Natural killer cell (primary cell): ENCODE results near the gene NLE1. TPM values are rescaled to one million over a fixed set of nuclear protein-coding genes. Genes with fewer than 3 reads are reported as not detected.

Experiments used
- ATAC-seq, 3 donors: fragments of 150-1000 bp in 2 of 3; fragments of 200-7000 bp in 1 of 3; cut with Tn5 transposase; 1 replicate in 1 of 3; 2 replicates in 2 of 3; pipeline ENCODE4 v1.10.0; 2021; ENCODE audit warnings: mild to moderate bottlenecking in 2 of 3, moderate library complexity in 2 of 3
- DNase-seq, 2 donors: peaks; one replicate each; pipeline versions ENCODE4 v3.0.0 to v3.0.0-alpha.2; 2013 to 2021; ENCODE audit warnings: mixed read lengths in 1 of 2
- H3K27ac ChIP-seq: one replicate; pipeline ENCODE4 v1.5.1; 2013; ENCODE audit warnings: mild to moderate bottlenecking, low read length
- H3K27me3 ChIP-seq: one replicate; pipeline ENCODE4 v1.6.1; 2013; ENCODE audit warnings: low read length; ENCODE audit not compliant: control insufficient read depth, insufficient read depth
- H3K36me3 ChIP-seq: one replicate; pipeline ENCODE4 v1.6.1; 2013; ENCODE audit warnings: low read length; ENCODE audit not compliant: control insufficient read depth, insufficient read depth
- H3K4me1 ChIP-seq: one replicate; pipeline ENCODE4 v1.6.1; 2013; ENCODE audit warnings: low read length; ENCODE audit not compliant: control insufficient read depth, insufficient read depth
- H3K4me3 ChIP-seq: one replicate; pipeline ENCODE4 v1.5.1; 2013; ENCODE audit warnings: low read length
- H3K9me3 ChIP-seq: one replicate; pipeline ENCODE4 v1.6.1; 2013; ENCODE audit warnings: low read length; ENCODE audit not compliant: control insufficient read depth, insufficient read depth
- H3K27ac Mint-ChIP-seq, 2 donors: one replicate each; pipeline ENCODE4 v1.8.0; 2022; ENCODE audit warnings: mild to moderate bottlenecking in 2 of 2, mixed read lengths in 2 of 2, moderate library complexity in 1 of 2
- H3K27me3 Mint-ChIP-seq, 2 donors: one replicate each; pipeline ENCODE4 v1.8.0; 2022; ENCODE audit warnings: low read depth in 2 of 2, mixed read lengths in 2 of 2
- H3K36me3 Mint-ChIP-seq: one replicate; pipeline ENCODE4 v1.8.0; 2022; ENCODE audit warnings: mixed read lengths
- H3K4me1 Mint-ChIP-seq, 2 donors: one replicate each; pipeline ENCODE4 v1.8.0; 2022; ENCODE audit warnings: mixed read lengths in 2 of 2
- H3K4me3 Mint-ChIP-seq: one replicate; pipeline ENCODE4 v1.8.0; 2022; ENCODE audit warnings: mild to moderate bottlenecking, moderate library complexity, mixed read lengths
- H3K9me3 Mint-ChIP-seq, 2 donors: one replicate each; pipeline ENCODE4 v1.8.0; 2022; ENCODE audit warnings: mixed read lengths in 2 of 2
- WGBS: methylation state at CpG from one replicate; pipeline ENCODE4 v1.1.7; 2013; ENCODE audit warnings: missing lambda C conversion rate; ENCODE audit not compliant: insufficient coverage; 5-methylcytosine and 5-hydroxymethylcytosine counted together
- intact Hi-C: fragments of 100-400 bp; cut with micrococcal nuclease; formaldehyde crosslinking; loops from one replicate; pipeline ENCODE4 v1.14.2; 2022
- total RNA-seq, 4 donors: library from RNA; stranded (reverse); fragments of 120-200 nt in 1 of 4; gene quantifications; one replicate each; pipeline versions ENCODE4 v1.2.3 to v1.2.4, GENCODE V29; 2013 to 2022
- TF ChIP-seq, protein P1 (sequence below): fragments of 200-600 bp; IDR thresholded peaks from one replicate; pipeline ENCODE4 v1.8.0; 2022; ENCODE audit warnings: antibody characterized with exemption

Gene NLE1
- total RNA-seq, 3 donors from 2014 or later (not counting 1 experiment from before 2014, with no cell fraction given): 4.0 to 7.9 (median 6.1) TPM

DNA sequence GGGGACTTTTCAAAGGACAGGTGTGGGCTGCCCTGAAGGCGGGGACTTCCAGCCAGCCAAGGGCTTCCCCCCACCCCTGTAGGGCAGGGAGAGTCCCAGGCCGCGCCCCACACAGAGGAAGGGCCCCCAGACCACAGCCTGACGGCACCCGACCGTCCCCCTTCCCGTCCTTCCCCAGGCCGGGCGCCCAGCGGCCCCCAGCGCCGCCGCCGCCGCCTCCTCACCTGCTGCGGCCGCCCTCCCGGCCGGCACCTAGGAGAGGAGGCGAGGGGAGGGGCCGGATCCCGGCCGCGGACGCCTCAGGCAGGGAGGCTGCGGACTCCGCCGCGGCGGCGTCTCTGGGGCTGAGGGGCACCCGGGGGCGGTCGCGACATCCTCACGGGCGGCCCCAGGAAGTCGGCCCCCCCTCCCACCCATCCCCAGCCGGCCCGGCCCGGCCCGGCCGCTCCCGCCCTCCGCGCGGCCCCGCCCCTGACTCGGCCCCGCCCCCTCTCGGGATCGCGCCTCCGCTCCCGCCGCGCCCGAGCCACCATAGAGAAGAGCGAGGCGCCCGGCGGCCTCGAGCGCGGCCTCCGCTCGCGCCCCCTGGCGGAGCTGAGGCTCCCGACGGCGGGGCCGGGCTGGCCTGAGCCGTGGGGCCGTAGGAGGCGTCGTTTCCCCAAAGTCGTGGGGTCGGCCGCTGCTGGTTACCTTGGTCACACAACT is 53.1 kb downstream of the NLE1 start:
- no peaks in the 10 kb centered on the region for H3K27me3 Mint-ChIP-seq
- peak overlapping the region; percentile 95 to 97 for H3K27ac Mint-ChIP-seq
- H3K9me3 Mint-ChIP-seq: no peaks in the 10 kb centered on the region
- H3K4me3 Mint-ChIP-seq: peak overlapping the region; percentile 89
- under 1% methylated on average over 76 of the region's 80 CpGs for WGBS
- ATAC-seq (peak; percentile 79 to 95 (median 82)), DNase-seq (peak; percentile 90 to 95)
- no peaks in the 10 kb centered on the region for H3K27me3 ChIP-seq
- H3K4me3 ChIP-seq: peak overlapping the region; percentile 72
- H3K4me1 ChIP-seq: peaks cover 25% of the 10 kb centered on the region
- peak overlapping the region; percentile 95 for H3K27ac ChIP-seq
- intact Hi-C loops: loop anchor here (1.0 to 5.0 kb wide), 7 partner anchors 26 to 128 kb away; partner anchors contain the start of genes CCT6B, LIG3, RAD51D and RFFL
- TF ChIP-seq, protein P1, sequence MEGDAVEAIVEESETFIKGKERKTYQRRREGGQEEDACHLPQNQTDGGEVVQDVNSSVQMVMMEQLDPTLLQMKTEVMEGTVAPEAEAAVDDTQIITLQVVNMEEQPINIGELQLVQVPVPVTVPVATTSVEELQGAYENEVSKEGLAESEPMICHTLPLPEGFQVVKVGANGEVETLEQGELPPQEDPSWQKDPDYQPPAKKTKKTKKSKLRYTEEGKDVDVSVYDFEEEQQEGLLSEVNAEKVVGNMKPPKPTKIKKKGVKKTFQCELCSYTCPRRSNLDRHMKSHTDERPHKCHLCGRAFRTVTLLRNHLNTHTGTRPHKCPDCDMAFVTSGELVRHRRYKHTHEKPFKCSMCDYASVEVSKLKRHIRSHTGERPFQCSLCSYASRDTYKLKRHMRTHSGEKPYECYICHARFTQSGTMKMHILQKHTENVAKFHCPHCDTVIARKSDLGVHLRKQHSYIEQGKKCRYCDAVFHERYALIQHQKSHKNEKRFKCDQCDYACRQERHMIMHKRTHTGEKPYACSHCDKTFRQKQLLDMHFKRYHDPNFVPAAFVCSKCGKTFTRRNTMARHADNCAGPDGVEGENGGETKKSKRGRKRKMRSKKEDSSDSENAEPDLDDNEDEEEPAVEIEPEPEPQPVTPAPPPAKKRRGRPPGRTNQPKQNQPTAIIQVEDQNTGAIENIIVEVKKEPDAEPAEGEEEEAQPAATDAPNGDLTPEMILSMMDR: peak; percentile 78
- no peaks in the 10 kb centered on the region for H3K36me3 Mint-ChIP-seq
- no peaks in the 10 kb centered on the region for H3K36me3 ChIP-seq
- H3K4me1 Mint-ChIP-seq: peaks cover 27 to 29% of the 10 kb centered on the region in 2 donors
- H3K9me3 ChIP-seq: no peaks in the 10 kb centered on the region

DNA sequence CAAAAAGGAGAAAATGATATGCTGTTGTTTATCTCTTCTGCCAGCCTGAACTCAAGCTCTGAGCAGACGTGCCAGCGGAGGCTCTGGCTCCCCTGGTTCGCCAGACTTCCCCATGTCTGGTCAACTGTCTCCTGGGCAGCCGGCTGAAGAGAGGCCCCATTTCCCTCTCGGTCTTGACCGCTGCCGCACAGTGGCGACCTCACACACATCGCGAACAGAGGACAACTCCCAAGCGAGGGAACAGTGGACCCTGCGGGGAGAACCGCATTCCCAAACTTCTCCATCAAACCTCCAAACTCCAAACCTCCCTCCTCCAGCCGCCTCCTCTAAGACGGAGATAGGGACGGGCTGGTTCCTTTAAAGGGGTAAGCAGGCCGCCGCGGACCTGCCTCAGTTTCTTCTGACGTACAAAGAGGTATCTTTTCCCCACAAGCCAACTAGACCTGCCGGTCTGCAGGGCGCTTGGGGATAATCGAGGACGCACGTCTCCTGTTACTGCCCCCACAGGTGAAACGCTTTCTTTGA is 53.7 kb downstream of the NLE1 start:
- Mint-ChIP-seq H3K27me3 (no peaks in the 10 kb centered on the region), H3K4me1 (peaks cover 29% of the 10 kb centered on the region in 2 donors), H3K4me3 (peak overlapping the region; percentile 89), H3K27ac (peak overlapping the region; percentile 95 to 97), H3K36me3 (no peaks in the 10 kb centered on the region), H3K9me3 (no peaks in the 10 kb centered on the region)
- peaks cover 25% of the 10 kb centered on the region for H3K4me1 ChIP-seq
- no peaks in the 10 kb centered on the region for H3K9me3 ChIP-seq
- ATAC-seq: peak in 1 of 3 donors; percentile 5
- peak in 1 of 2 donors; percentile 40 for DNase-seq
- WGBS: 0% methylated on average over 26 of the region's 26 CpGs
- no peaks in the 10 kb centered on the region for H3K27me3 ChIP-seq
- peak overlapping the region; percentile 72 for H3K4me3 ChIP-seq
- intact Hi-C loops: loop anchor here (1.0 to 5.0 kb wide), 4 partner anchors 25 to 106 kb away; partner anchors contain the start of genes LIG3, RAD51D and RFFL
- H3K36me3 ChIP-seq: no peaks in the 10 kb centered on the region
- H3K27ac ChIP-seq: peak overlapping the region; percentile 95
- TF ChIP-seq, protein P1: no peak

DNA sequence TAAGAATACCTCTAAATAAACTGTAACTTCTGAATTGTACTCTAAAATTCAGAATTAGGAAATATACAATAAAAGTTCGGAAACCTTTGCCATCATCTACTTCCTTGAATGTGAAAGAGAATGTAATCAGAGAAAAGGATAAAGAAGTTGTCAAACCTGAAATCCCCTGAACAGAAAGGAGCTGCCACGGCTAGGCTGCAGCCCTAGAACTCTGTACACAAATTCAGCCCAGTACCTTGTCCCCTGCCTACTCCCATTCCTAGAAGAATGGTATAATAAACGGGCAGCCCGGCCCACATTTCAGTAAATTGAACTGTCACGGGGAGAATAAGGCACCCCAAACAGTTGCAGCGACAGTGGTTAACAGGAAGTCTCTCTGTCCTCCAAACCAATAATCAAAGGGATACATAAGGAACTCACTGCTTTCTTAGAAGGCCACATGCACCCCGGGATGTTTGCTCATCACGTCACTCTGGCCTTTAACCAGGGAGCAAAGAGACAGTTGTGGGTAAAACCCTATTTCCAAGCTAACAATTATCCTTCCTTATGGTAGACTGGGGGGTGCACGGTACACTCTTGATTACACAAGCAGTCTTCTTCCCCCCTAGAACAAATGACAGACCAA is 54.3 kb downstream of the NLE1 start:
- Histone ChIP-seq H3K27ac (peak overlapping the region; percentile 95), H3K27me3 (no peaks in the 10 kb centered on the region), H3K9me3 (no peaks in the 10 kb centered on the region), H3K4me3 (peak overlapping the region; percentile 72), H3K36me3 (no peaks in the 10 kb centered on the region), H3K4me1 (peaks cover 25% of the 10 kb centered on the region)
- no peaks in the 10 kb centered on the region for H3K9me3 Mint-ChIP-seq
- ATAC-seq (no peak), DNase-seq (peak; percentile 20 to 69)
- intact Hi-C loops: loop anchor here (1.0 to 5.0 kb wide), 4 partner anchors 25 to 106 kb away; partner anchors contain the start of genes LIG3, RAD51D and RFFL
- peak overlapping the region; percentile 89 for H3K4me3 Mint-ChIP-seq
- 0% methylated on average over 8 of the region's 9 CpGs for WGBS
- no peaks in the 10 kb centered on the region for H3K36me3 Mint-ChIP-seq
- no peaks in the 10 kb centered on the region for H3K27me3 Mint-ChIP-seq
- peaks cover 35% of the 10 kb centered on the region in 2 donors for H3K4me1 Mint-ChIP-seq
- TF ChIP-seq, protein P1: no peak
- H3K27ac Mint-ChIP-seq: peak overlapping the region; percentile 95 to 97
